H1 (cell line): ENCODE measurements around the gene CDX2. TPM values are rescaled to one million over a fixed set of nuclear protein-coding genes. Genes with fewer than 3 reads are reported as not detected.
"Not testable (repeated sequence)": the region's sequence is repeated elsewhere in the genome, so short reads cannot be mapped to it uniquely, and the experiment has no call there.

ENCODE experiments used
- CTCF ChIA-PET: fragments of 300-600 bp; sonication (Branson Sonifier 250); formaldehyde crosslinking; loops from one replicate; lab custom pipeline; 2021; ENCODE audit not compliant: partially characterized antibody; lab: Charles Lee
- POLR2A ChIA-PET: fragments of 300-600 bp; sonication (Branson Sonifier 250); formaldehyde crosslinking; loops from one replicate; lab custom pipeline; 2021; ENCODE audit warnings: inconsistent platforms; ENCODE audit not compliant: partially characterized antibody; lab: Charles Lee
- DNase-seq, 2 experiments: peaks; one replicate each; pipeline versions ENCODE4 v3.0.0 to v3.0.0-alpha.2; 2010 to 2022; ENCODE audit warnings: low spot score in 2 of 2, low read depth in 1 of 2, mixed read lengths in 1 of 2
- FAIRE-seq: peaks from 2 replicates; lab custom pipeline; 2011; peaks lifted over from hg19 to GRCh38; lab: Jason Lieb, UNC
- H2AFZ ChIP-seq: 2 replicates; pipeline ENCODE4 v1.8.1; 2012; ENCODE audit warnings: low read length, inconsistent platforms
- H2AK5ac ChIP-seq: 2 replicates; pipeline ENCODE4 v1.6.1; 2013; ENCODE audit warnings: low read depth, low read length
- H2BK120ac ChIP-seq: replicated peaks from 2 replicates; pipeline ENCODE3; 2013; ENCODE audit warnings: low read depth, low read length, inconsistent platforms
- H2BK12ac ChIP-seq: 2 replicates; pipeline ENCODE4 v1.6.1; 2013; ENCODE audit warnings: low read depth, low read length
- H2BK15ac ChIP-seq: 2 replicates; pipeline ENCODE4 v1.6.1; 2013; ENCODE audit warnings: low read length
- H2BK20ac ChIP-seq: 2 replicates; pipeline ENCODE4 v1.6.1; 2013; ENCODE audit warnings: low read length
- H2BK5ac ChIP-seq: 2 replicates; pipeline ENCODE4 v1.6.1; 2013; ENCODE audit warnings: low read depth, low read length
- H3K14ac ChIP-seq: 2 replicates; pipeline ENCODE4 v1.6.1; 2013; ENCODE audit warnings: inconsistent platforms; ENCODE audit not compliant: insufficient read length
- H3K18ac ChIP-seq: 2 replicates; pipeline ENCODE4 v1.6.1; 2013; ENCODE audit warnings: low read length; ENCODE audit errors: extremely low read depth
- H3K23ac ChIP-seq: 2 replicates; pipeline ENCODE4 v1.6.1; 2013; ENCODE audit warnings: inconsistent platforms; ENCODE audit not compliant: insufficient read length
- H3K23me2 ChIP-seq: 2 replicates; pipeline ENCODE4 v1.6.1; 2013; ENCODE audit warnings: low read depth, low read length
- H3K27ac ChIP-seq: 2 replicates; pipeline ENCODE4 v1.6.1; 2011; ENCODE audit warnings: low read depth, low read length, inconsistent platforms
- H3K27me3 ChIP-seq, 4 experiments: replicated peaks in 1 of 4; 1 replicate in 1 of 4; 2 replicates in 3 of 4; pipeline versions ENCODE4 v1.6.1 to v1.8.1; 2011 to 2013; ENCODE audit warnings: low read length in 3 of 4, mild to moderate bottlenecking in 3 of 4, inconsistent platforms in 2 of 4, mixed read lengths in 2 of 4, moderate library complexity in 1 of 4; ENCODE audit not compliant: control insufficient read depth in 3 of 4, insufficient read depth in 3 of 4; ENCODE audit errors: extremely low read depth in 1 of 4
- H3K36me3 ChIP-seq, 4 experiments: 2 replicates each; pipeline versions ENCODE4 v1.6.1 to v1.8.1; 2011 to 2013; ENCODE audit warnings: mild to moderate bottlenecking in 4 of 4, low read length in 3 of 4, moderate library complexity in 2 of 4, control low read depth in 1 of 4, inconsistent platforms in 1 of 4; ENCODE audit not compliant: insufficient read depth in 4 of 4, control insufficient read depth in 2 of 4
- H3K4ac ChIP-seq: replicated peaks from 2 replicates; pipeline ENCODE3; 2013; ENCODE audit warnings: low read length, low read depth, mixed read lengths, inconsistent platforms; ENCODE audit not compliant: insufficient read length
- H3K4me1 ChIP-seq, 4 experiments: replicated peaks in 1 of 4; 1 replicate in 1 of 4; 2 replicates in 3 of 4; pipeline versions ENCODE4 v1.6.1 to v1.8.1; 2011 to 2013; ENCODE audit warnings: low read length in 3 of 4, inconsistent platforms in 2 of 4, mixed read lengths in 1 of 4; ENCODE audit not compliant: insufficient read depth in 4 of 4, control insufficient read depth in 3 of 4
- H3K4me2 ChIP-seq, 2 experiments: 2 replicates each; pipeline versions ENCODE4 v1.6.1 to v1.8.1; 2011 to 2013; ENCODE audit warnings: low read depth in 2 of 2, low read length in 2 of 2, control low read depth in 1 of 2, inconsistent platforms in 1 of 2, mild to moderate bottlenecking in 1 of 2; ENCODE audit not compliant: insufficient read depth in 1 of 2
- H3K4me3 ChIP-seq, 4 experiments: fragments of 200-600, 300-600 bp in 1 of 4; sonication (generic), shearing (Covaris generic), sonication (Bioruptor Twin) in 1 of 4; 2 replicates each; pipeline versions ENCODE4 v1.5.1 to v1.8.1; 2011 to 2016; ENCODE audit warnings: low read length in 4 of 4, low read depth in 3 of 4, control low read depth in 2 of 4, inconsistent platforms in 2 of 4, mild to moderate bottlenecking in 2 of 4, mixed read lengths in 1 of 4, moderate library complexity in 1 of 4; ENCODE audit not compliant: insufficient read depth in 2 of 4; ENCODE audit errors: extremely low read depth in 1 of 4
- H3K56ac ChIP-seq: replicated peaks from 2 replicates; pipeline ENCODE3; 2013; ENCODE audit warnings: low read depth, mild to moderate bottlenecking, mixed read lengths, low read length, inconsistent platforms; ENCODE audit not compliant: insufficient read length
- H3K79me1 ChIP-seq: 2 replicates; pipeline ENCODE4 v1.6.1; 2013; ENCODE audit warnings: low read depth, low read length, control low read depth
- H3K79me2 ChIP-seq, 2 experiments: 2 replicates each; pipeline versions ENCODE4 v1.6.1 to v1.8.1; 2012 to 2013; ENCODE audit warnings: low read length in 2 of 2, mild to moderate bottlenecking in 2 of 2, inconsistent platforms in 1 of 2; ENCODE audit not compliant: insufficient read depth in 2 of 2, control insufficient read depth in 1 of 2
- H3K9ac ChIP-seq, 4 experiments: replicated peaks in 1 of 4; 1 replicate in 1 of 4; 2 replicates in 3 of 4; pipeline versions ENCODE4 v1.6.1 to v1.8.1; 2011 to 2013; ENCODE audit warnings: low read depth in 3 of 4, low read length in 3 of 4, control low read depth in 2 of 4, mild to moderate bottlenecking in 2 of 4, moderate library complexity in 2 of 4, inconsistent platforms in 1 of 4; ENCODE audit errors: extremely low read depth in 1 of 4
- H3K9me3 ChIP-seq, 2 experiments: 2 replicates each; pipeline versions ENCODE4 v1.6.1 to v1.8.1; 2012 to 2013; ENCODE audit warnings: mild to moderate bottlenecking in 2 of 2, moderate library complexity in 2 of 2, control low read depth in 1 of 2, inconsistent platforms in 1 of 2, low read depth in 1 of 2, low read length in 1 of 2, mixed read lengths in 1 of 2; ENCODE audit not compliant: insufficient read depth in 2 of 2
- H4K20me1 ChIP-seq, 2 experiments: replicated peaks in 1 of 2; 2 replicates each; pipeline versions ENCODE3 to v1.8.1; 2011 to 2013; ENCODE audit warnings: inconsistent platforms in 2 of 2, low read length in 2 of 2, mild to moderate bottlenecking in 1 of 2; ENCODE audit not compliant: insufficient read depth in 2 of 2, control insufficient read depth in 1 of 2
- H4K5ac ChIP-seq: 2 replicates; pipeline ENCODE4 v1.6.1; 2013; ENCODE audit warnings: low read length, low read depth, mixed read lengths, inconsistent platforms; ENCODE audit not compliant: insufficient read length
- H4K8ac ChIP-seq: 2 replicates; pipeline ENCODE4 v1.8.0; 2013; ENCODE audit warnings: mild to moderate bottlenecking, moderate library complexity, low read length, inconsistent platforms; ENCODE audit not compliant: insufficient read depth; ENCODE audit errors: extremely low read depth
- H4K91ac ChIP-seq: replicated peaks from 2 replicates; pipeline ENCODE3; 2013; ENCODE audit warnings: low read length, mixed read lengths, inconsistent platforms; ENCODE audit not compliant: insufficient read length
- WGBS, 2 experiments: shearing (Covaris generic) in 1 of 2; methylation state at CpG; one replicate each; pipeline versions ENCODE4 v1.1.6 to v1.1.7; 2013 to 2015; ENCODE audit warnings: low lambda C conversion rate in 2 of 2, mixed read lengths in 2 of 2, inconsistent platforms in 1 of 2, low coverage in 1 of 2, missing lambda C conversion rate in 1 of 2; ENCODE audit not compliant: insufficient replicate concordance in 2 of 2, insufficient coverage in 1 of 2, insufficient read length in 1 of 2; ENCODE audit errors: extremely low coverage in 1 of 2, missing lambda C conversion rate in 1 of 2; 5-methylcytosine and 5-hydroxymethylcytosine counted together
- polyA plus RNA-seq, 7 experiments: library from polyadenylated mRNA; depleted of rRNA in 3 of 7; stranded (reverse) in 5 of 7; unstranded in 2 of 7; fragments of >200 nt in 5 of 7; fragments of 200-250 nt in 2 of 7; gene quantifications; 1 replicate in 5 of 7; 2 replicates in 1 of 7; 4 replicates in 1 of 7; pipeline versions ENCODE4 v1.2.1 to v1.2.3, GENCODE V29; 2011 to 2013; ENCODE audit warnings: missing spikeins in 2 of 7, mixed read lengths in 2 of 7
- total RNA-seq: library from RNA; stranded (reverse); fragmentation: NEBNext Ultra II Directional; extraction: Animal tissue kit (Norgen Biotek cat#: 25700); gene quantifications from 2 replicates; pipeline ENCODE4 v1.2.1, GENCODE V29; 2021

Gene CDX2
- total and polyA plus RNA-seq, 2 of the 8 experiments (the other 6 are each of a cell fraction or from before 2014, with no cell fraction given): 0.09 TPM; not detected in 1

DNA sequence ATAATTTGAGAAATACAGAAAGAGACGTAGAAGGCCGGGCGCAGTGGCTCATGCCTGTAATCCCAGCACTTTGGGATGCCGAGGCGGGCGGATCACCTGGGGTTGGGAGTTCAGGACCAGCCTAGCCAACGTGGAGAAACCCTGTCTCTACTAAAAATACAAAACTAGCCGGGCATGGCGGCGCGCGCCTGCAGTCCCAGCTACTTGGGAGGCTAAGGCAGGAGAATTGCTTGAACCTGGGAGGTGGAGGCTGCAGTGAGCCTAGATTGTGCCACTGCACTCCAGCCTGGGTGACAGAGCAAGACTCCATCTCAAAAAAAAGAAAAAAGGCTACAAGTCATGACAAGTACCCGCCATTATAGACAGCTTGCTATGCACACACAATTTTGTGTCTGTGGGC, 35.9 kb upstream of the CDX2 start:
- H3K9ac ChIP-seq, POLR2A ChIA-PET, H3K18ac ChIP-seq: not testable (repeated sequence)

More for the DNA sequence above, 35.9 kb upstream of the CDX2 start:
- H3K4ac ChIP-seq, H3K9me3 ChIP-seq, H2AK5ac ChIP-seq, H2BK120ac ChIP-seq, H3K4me1 ChIP-seq, H3K27me3 ChIP-seq, H3K14ac ChIP-seq, H4K5ac ChIP-seq, H3K23ac ChIP-seq, CTCF ChIA-PET, H3K79me1 ChIP-seq, FAIRE-seq, H2AFZ ChIP-seq, DNase-seq, H2BK20ac ChIP-seq, H3K56ac ChIP-seq, H2BK15ac ChIP-seq, H3K79me2 ChIP-seq, H3K36me3 ChIP-seq, H3K4me2 ChIP-seq, H2BK5ac ChIP-seq, H2BK12ac ChIP-seq, H4K91ac ChIP-seq, H4K20me1 ChIP-seq, H3K27ac ChIP-seq, H3K4me3 ChIP-seq, H4K8ac ChIP-seq, H3K23me2 ChIP-seq: not testable (repeated sequence)
- 85% methylated on average over 13 of the region's 13 CpGs; no CpG with 5 or more reads in 1 of the 2 experiments for WGBS, 2 experiments
